Activated CD8-positive, alpha-beta memory T cell treated with anti-CD3 and anti-CD28 coated beads, Interleukin-2, amount 50 U/mL, for 1 hour (primary cell): ENCODE measurements around the gene MPPED1.

Experiments used
- DNase-seq: peaks from one replicate; pipeline ENCODE4 v3.0.0-alpha.2; 2020; ENCODE audit errors: extremely low read depth

Gene MPPED1

DNA sequence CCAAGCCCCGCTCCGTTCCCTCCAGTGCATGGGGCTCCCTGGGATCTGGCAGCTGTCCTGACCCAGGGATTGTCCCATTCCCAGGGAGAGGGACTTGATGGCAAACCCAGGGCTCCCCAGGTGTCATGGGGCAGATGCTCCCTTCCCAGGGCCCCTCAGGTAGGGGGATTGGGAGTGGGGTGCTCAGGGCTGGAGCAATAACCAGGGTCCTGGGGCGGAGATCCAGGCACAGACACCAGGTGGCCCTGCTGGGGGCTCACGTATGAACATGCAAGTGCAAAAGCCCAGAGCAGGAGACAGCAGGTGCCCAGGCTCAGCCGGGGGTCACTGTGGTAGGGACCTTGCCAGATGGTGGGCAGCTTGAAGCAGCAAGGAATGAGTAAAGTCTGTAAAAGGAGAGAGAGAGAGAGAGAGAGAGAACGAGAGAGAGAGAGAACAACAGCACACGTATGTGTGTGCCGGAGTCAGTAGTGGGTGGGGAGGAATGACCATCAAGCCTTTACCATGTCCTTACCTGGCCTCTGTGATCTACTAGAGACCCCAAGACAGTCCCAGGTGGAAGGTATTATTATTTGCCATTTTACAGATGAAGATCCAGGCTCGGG lies 19.3 kb upstream of the MPPED1 start:
- DNase-seq: no peak

DNA sequence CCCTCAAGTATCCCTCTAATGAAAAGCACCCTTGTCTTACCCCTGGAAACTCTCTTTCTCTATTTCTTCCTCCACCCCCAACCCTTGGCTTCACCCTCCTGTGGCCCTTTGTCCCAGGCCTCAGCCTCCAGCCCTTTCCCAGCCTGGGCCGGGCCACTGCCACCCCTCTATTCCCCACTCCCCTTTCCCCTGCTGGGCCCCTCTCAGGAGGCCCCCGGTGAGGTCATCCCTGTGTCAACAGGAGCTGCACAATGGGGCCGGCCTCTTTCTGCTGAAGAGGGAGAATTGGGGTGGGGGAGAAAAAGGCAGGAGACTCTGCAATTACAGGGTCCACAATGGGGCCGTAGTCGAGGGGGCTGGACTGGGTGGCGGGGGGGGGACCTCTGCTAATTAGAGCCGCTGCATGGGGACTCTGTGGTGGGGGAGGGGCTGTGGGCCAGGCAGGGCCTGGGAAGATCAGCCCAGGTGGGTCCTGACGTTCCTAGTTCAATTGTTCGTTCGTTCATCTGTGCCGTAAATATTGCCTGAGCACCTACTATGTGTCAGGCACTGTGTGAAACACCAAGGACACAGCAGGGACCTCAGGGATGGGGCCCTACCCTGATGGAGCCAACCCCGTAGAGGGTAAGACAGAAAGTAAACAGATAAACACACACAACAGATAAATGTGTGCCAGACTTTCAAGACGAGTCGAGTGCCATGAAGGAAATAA lies 18.5 kb upstream of the MPPED1 start:
- DNase-seq: no peak

DNA sequence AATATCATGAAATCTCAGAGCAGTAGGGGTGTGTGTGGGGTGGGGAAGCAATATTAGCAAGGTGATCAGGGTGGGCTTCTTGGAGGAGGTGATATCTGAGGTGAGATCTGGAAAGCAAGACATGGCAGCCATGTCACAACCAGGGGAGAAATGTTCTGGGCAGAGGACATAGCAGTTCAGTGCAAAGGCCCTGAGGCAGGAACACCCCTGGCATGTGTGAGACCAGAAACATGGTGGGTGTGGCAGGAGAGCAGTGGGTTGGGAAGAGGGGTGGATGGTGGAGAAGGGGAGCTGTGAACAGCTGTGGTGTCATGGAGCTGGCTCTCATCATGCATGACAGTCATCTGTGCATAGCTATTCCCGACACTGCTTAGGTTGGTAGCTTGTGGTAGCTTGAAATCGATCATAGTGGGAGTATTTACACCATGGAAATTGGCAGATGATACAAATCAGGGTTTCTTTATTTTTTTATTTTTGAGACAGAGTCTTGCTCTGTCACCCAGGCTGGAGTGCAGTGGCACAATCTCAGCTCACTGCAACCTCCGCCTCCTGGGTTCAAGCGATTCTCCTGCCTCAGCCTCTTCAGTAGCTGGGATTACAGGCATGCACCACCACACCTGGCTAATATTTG lies 17.9 kb upstream of the MPPED1 start:
- no peak for DNase-seq

DNA sequence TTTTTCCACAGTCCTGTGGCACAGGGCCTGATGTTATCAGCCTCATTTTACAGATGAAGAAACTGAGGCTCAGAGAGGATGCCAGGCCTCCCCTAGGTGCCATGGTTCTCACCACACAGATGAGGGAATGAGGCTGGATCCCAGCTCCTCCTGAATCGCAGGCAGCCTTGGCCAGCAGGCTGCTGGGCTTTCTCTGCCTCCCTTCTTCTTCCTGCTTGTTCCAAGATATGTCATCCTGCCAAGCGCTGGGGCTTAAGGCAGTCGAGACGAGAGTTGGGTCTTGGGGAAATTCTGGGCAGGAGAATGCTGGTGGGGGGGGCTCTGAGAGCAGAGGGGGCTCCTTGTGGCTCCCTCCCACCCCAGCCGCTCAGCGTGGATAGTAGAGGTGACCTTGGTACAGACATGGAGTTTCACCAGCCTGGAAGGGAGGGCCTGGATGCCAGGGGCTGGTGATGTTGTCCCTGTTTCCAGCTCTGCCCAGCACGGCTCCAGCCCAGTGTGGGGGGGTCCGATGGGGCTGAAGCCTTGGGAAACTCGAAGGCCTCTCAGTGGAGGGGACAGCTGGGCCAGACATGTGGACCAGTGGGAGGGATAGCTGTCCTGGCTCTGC lies 16.6 kb upstream of the MPPED1 start:
- no peak for DNase-seq

DNA sequence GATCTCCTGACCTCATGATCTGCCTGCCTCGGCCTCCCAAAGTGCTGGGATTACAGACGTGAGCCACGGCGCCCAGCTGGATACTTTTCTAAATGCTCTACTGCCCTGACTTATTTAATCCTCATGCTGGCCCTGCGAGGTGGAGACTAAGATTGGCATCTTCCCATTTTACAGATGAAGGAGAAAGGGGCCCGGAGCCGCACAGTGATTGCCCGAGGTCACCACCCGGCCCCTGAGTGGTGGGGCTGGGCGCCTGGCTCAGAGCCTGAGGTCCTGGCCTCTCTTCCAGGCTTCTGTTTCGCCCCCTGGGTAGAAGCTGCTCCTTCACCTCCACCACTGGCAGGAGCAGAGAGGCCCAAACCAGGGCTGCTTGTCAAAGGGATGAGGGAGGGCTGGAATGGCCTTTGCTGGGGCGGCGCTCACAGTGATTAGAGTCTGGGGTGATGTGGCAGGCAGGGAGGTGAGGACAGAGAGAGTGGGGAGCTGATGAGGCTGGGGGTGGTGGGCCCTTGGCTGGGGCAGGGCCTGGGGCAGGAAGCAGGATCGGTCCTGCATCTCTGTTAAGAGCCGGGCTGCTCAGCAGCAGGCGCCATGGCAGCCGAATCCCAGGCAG lies 15.4 kb upstream of the MPPED1 start:
- DNase-seq: no peak

DNA sequence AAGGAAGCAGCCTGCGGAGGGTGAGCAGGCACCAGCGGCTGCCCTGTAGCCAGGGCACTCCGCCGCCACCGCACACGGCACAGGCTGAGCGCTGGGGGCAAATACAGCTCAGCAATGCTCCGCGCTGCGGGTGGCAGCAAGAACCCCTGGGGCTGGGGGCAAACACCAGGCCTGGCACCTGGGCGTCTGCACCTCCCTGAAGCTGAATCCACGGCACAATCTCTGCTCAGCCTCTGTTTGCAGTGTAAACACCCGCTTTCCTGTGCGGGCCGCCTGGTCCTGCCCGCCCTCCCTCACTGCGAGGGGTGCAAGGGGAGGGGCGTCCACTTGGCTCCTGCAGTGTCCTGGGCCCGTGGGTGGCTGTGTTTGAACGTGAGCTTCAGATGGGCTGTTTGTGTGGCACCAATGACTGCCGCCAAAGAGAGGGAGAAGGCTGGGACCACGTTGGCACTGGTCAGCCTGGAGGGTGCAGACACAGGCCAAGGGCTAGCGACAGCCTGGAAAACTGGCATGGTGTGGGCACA lies 14.8 kb upstream of the MPPED1 start:
- no peak for DNase-seq

DNA sequence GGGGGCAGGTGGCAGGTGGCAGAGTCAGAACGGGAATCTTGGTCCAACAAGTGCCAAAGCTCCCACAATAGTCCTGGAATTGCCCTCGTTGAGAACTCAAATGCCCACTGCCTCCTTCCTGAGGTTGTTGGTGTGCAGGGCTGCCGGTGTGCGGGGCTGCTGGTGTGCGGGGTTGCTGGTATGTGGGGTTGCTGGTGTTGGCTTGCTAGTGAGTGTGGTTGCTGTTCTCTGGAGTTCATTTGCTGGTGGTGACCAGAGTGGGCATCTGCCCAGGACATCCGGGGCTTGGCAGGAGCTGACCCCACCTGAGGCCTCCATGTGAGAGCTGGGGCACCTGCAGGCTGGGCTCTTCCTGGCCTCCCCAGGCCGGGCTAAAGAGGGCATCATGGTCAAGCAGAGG lies 14.0 kb upstream of the MPPED1 start:
- DNase-seq: no peak

DNA sequence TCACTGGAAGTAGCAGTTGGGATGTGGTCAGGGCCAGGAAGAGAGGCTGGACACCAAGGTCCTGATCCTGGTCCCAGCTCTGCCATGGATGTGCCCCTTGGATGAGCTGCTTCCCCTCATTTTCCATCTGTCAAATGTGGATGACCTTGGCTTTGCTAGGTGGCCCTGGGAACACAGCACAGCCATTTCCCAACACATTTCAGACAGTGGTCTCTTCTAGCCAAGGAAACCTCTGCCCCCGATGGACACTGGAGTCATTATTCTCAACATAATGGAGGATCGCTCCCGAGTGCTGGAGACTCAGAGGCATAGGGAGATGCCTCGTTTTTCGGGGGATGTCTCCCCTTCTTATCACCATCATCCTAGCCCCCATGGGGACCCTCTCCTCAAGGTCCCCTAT lies 13.6 kb upstream of the MPPED1 start:
- no peak for DNase-seq

DNA sequence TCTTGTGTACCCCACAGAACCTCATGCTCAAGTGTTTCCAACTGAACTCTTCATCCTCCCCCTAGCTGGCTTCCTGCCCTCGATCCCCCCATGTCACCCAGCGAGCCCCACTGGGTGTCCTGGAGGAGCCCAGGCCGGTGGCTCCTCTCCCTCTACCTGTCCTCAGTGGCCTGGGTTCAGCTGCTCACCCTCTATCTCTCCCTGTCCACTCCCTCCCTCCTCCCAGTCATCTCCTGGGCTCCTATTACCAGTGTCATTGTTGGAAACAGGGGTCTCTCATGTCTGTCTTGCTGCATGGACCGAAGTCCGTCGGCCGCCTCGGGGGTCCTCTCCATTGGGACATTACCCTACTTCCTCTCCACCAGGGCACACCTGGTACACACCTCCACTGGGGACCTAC lies 12.9 kb upstream of the MPPED1 start:
- DNase-seq: no peak

DNA sequence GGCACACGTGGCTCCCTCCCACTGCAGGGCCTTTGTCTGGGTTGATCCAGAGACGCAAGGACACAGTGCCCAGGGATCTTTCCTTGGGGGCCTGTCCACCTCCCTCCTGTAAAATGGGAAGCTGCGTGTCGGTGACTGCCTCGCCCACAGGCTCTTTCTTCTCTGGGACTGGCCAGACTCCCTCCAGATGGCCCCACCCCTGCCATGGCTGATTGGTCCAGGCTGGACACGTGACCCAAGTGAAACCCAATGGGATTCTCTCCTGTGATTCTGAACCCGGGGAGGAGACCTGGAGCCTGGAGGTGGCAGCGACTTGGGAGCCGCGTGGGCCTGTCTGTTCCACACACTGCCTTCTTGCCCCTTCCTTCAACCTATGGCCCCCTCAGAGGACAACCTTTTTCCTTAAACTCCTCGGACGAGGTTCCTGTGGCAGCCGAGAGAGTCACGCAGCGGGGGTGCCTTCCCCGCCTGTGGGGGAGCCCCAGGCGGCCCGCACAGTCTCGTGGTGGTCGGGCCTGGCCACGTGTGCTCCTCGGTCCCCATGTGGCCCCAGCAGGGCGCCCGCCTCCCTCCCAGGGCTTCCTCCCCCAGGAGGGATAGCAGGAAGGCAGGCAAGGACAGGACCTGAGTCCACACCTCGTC lies 12.4 kb upstream of the MPPED1 start:
- no peak for DNase-seq

DNA sequence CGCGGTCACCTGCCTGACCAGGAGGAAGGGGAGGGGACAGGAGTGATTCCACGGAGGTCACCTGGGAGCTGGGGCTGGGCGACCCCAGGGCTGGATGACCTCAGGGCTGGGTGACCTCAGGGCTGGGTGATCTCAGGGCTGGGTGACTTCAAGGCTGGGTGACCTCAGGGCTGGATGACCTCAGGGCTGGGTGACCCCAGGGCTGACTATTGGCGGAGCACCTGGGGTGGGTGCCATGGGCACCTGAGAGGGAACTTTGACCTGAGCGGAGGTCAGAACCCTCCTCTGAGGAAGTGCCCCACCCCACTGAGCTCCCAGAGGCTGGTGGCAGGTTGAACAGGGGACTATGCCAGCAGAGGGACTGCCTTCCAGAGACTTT lies 11.8 kb upstream of the MPPED1 start:
- no peak for DNase-seq

DNA sequence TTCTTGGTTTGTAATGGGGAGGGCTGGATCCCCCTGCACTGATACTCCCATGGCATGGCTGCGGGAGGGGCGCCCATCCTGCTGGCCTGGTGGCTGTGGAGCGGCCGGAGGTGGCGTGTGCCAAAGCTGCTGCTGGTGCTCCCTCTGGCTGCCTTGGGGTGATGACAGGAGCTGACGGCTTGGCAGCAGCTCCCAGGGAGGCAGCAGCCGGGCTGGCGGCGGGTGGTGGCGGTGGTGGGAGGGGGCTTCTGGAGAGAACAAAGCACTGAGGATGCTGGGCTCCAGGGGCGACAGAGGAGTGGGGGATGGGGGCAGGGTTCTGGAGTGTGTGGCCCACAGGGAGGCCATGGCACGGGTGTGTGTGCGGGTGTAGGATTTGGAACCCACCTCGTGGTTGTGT lies 11.4 kb upstream of the MPPED1 start:
- no peak for DNase-seq

DNA sequence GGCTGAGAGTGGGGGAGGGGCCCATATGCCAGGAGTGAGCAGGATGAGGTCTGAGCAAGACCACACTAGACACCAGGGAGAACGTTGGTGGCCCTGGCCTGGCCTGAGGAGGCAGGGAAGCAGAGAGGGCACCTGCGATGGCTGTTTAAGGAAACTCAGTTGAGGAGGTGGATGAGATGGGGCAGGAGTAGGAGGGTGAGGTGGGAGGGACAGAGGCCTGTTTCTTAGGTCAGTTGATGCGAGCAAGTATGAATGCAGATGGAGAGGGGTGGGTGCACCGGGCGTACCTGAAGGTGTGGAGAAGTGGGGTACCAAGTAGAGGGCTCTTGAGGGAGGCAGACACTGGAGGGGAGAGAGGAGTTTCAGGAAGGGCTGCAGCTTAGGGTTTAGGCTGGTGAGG lies 10.6 kb upstream of the MPPED1 start:
- no peak for DNase-seq

DNA sequence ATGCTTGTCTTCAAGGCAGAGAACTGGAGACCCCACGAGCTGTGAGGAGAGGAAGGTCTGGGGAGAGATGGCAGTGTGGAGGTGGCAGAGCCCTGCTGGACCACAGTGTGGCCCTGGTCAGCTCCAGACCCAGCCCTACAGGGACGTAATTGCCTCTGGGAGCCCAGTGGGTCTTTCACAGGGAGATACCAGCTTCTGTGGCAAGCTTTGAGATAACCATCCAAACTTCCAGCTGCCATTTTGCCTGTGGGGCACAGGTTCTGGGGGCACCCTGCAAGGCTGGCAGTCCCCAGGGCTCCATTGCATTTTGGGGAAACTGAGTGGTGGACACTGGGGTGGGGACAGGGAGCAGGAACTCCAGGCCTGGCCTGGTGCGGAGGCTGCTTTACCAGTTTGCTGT lies 10.2 kb upstream of the MPPED1 start:
- no peak for DNase-seq

DNA sequence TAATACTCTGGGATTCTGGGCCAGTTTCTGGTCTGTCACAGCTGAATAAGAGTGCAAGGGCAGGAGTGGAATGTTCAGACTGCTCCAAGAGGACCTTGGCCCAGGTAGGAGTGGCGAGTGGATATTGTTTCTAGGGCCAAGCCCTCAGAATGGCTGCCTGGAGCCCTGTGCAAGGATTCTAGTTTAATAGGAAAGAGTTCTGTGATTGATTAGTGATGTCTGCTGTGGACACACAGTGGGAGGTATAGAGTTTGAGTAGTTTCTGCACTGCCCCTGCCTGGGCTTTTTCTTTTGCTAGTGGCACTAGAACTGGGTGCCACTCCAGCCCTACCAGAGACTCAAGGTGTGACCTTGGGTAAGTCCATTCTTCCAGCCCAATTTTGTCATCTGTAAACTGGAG lies 9.7 kb upstream of the MPPED1 start:
- DNase-seq: no peak

DNA sequence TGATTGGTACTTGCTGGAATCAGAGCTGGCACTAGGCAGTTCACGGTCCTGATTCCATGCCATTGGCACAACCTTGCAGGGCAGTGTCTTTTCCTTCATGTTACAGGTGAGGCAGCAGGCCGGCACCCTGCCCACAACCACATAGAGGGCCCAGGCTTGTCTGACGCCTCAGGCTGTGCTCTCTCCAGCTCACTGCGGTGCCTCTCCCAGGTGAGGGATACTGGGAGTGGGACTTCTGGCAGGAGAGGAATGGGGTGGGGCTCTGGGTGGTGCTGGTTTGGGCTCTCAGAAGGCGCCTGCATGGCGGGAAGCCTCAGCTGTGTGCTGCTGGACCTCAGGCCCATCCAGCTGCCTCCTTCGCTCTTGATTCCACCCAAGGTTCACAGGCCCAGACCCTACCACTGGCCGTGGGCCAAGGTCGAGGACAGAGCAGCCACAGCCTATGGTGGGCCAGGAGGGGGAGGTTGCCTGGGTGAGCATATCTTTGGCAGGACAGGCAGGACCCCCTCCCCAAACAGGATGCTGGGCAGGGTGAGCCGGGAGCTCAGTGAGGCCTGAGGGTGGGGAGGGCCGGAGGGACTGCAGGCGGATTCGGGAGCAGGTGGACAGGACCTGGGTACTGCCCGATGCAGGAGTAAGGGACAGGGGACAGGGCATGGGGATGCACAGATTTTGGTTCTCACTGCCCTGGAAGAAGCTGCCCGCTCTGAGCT lies 7.0 kb upstream of the MPPED1 start:
- DNase-seq: no peak

DNA sequence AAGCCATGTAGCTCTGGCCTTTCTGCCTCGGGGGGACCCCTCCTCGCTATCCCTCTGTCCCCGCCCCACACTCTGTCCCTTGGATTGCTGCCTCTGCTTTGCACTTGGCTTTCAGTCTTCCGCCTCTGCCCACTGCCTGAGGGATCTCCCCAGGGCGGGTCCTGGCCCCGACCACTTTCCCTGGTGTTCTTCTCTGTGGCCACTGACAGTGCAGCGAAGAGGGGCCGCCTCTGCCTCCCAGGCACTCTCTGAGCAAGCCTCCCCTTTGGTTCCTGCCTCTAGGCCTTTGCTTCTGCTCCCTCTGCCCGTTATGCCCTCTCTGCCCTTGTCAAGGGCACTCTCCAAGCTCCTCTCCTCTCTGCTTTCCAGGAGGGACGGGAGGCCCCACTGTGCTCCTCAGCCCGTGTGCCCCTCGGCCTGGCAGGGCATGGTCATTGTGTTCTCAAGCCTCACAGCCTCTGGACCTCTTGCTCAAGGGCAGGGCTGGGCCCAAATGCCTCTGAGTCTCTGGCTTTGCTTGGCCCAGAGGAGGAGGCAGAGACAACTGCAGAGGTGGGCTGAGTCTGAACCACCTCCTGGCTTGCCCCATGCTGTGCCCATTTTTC lies 5.5 kb upstream of the MPPED1 start:
- no peak for DNase-seq

DNA sequence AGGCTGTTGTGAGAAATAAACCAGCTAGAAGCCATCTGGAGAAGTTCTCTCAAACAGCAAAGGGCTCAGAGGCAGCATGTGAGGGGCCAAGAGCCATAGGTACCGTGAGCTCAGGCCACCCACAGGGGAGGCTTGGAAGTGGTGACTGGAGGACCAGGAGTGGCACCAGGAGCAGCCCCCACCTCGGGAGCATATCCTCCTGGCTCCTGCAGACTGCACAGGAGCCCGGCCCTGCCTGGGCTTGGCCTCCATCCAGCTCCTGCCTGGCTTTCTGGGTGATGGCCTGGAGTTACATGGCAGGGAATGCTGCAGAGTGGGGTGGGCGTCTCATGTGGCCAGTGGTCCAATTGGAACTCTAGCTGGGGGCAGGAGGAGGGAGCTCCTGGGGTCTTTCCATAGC lies 4.2 kb upstream of the MPPED1 start:
- DNase-seq: no peak

DNA sequence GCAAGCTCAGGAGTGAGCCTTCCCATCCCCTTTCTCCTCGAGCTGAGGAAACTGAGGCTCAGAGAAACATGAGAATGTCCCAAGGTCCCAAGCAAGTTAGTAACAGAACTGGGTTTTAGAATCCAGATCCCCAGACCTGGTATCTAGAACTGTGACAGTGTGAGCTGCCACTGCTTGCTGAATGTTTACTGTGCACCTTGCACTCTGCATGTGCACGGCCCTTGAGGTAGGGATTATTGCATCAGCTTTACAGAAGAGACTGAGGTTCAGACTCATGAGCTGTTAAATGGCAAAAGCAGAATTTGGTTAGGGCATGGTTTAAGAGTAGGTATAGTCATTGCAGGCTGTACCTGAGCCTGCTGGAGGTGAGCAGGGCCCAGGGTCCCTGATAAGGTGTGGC lies 3.8 kb upstream of the MPPED1 start:
- no peak for DNase-seq

DNA sequence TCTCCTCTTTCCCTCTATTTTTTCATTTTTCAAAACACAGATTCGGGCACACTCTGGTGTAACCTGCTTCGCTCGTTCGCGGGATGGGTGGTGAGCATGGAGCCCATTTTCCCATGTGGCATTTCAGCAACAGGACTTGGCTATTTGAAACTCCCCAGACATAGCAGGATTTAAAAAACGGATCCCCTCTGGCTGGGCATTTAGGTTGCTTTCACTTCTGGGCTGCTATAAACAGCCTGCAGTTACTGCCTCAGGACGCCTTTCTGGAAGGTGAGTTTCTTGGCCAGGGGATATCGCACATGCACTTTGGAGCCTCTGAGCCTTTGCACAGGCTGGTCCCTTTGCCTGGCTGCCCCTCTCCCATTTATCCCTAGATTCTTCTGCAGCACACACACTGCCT lies 2.8 kb upstream of the MPPED1 start:
- no peak for DNase-seq

DNA sequence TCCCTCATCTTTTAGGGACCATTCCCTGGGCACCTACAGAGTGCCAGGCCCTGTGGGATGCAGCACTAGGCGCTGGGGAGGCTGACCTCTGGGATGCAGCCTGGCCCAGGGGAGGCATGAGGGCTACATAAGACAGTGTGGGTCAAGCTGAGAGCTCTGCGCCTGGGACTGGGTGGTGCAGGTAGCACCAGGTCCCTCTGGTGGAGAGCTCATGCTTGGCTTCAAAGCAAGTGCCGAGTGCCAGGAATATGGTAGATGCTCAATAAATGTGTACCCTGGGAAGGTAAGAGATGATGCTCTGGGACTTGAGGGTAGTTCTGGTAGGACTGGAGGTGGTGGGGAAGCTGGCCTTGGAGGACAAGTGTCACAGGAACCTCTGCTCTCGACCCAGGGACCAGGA lies 2.0 kb upstream of the MPPED1 start:
- no peak for DNase-seq
